ENCODE measurements around the gene ASIP. TPM values are rescaled to one million over a fixed set of nuclear protein-coding genes. Genes with fewer than 3 reads are reported as not detected.
"Not testable (repeated sequence)": the region's sequence is repeated elsewhere in the genome, so short reads cannot be mapped to it uniquely, and the experiment has no call there.

Gene ASIP
- total RNA-seq, 1 experiment from 2014 or later: not detected

DNA sequence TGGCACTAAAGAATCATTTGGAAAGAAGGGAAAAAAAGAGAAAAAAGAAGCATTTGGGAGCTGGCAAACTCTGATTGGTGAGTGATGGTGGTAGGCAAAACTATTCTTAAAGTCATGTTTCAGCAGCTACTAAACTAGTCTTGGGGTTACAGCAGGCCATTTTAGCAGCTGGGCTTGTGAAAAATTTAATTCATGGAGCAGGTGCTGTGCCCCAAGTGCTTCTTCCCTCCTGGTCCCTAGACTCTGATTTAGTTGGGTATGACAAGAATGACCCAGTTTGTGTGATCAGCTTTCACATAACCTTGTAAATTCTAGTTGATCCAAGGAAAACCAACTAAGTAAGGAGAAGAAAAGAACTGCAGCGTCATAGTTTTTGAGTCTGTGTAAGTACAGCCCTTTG, 1.1 kb upstream of the ASIP start:
- no peak for DNase-seq (ENCODE audit: unreplicated experiment)
- intact Hi-C loops (cut with micrococcal nuclease): no loop called here
- Mint-ChIP-seq H3K27me3 (ENCODE audit: insufficient read depth, unreplicated experiment) (peaks cover 71% of the 10 kb centered on the region), H3K9me3 (ENCODE audit: unreplicated experiment) (peaks cover 42% of the 10 kb centered on the region), H3K4me3 (ENCODE audit: unreplicated experiment) (no peak overlapping the region), H3K36me3 (ENCODE audit: insufficient read depth, unreplicated experiment) (peaks cover 5% of the 10 kb centered on the region), H3K4me1 (ENCODE audit: insufficient read depth, unreplicated experiment) (no peaks in the 10 kb centered on the region), H3K27ac (ENCODE audit: low read depth, unreplicated experiment) (no peak overlapping the region)
- ChIA-PET POLR2A (no interaction called here), CTCF (interaction anchor here (1.0 to 1.2 kb wide), 2 partner anchors 39 to 51 kb away, joined by 3 read pairs; no protein-coding TSS in a partner anchor)
- TF ChIP-seq CTCF (IDR thresholded peaks at IDR 0.05; ENCODE audit: unreplicated experiment): no peak
- BruUV-seq (replicated peaks): no TSS peak

- intact Hi-C loops (cut with micrococcal nuclease); POLR2A ChIA-PET; DNase-seq (ENCODE audit: unreplicated experiment); H3K4me3 Mint-ChIP-seq (ENCODE audit: unreplicated experiment); BruUV-seq (replicated peaks); H3K4me1 Mint-ChIP-seq (ENCODE audit: insufficient read depth, unreplicated experiment); H3K36me3 Mint-ChIP-seq (ENCODE audit: insufficient read depth, unreplicated experiment); H3K27ac Mint-ChIP-seq (ENCODE audit: low read depth, unreplicated experiment): not testable (repeated sequence)
- CTCF ChIA-PET: interaction anchor here (1.0 kb wide), 1 partner anchor 13 kb away, joined by 3 read pairs; no protein-coding TSS in a partner anchor
- Mint-ChIP-seq H3K9me3 (ENCODE audit: unreplicated experiment) (peaks cover 24% of the 10 kb centered on the region), H3K27me3 (ENCODE audit: insufficient read depth, unreplicated experiment) (peaks cover 54% of the 10 kb centered on the region)
Measured at GRCh38 chr20:34242015-34242414, 792 bp downstream of the ASIP start.

DNA sequence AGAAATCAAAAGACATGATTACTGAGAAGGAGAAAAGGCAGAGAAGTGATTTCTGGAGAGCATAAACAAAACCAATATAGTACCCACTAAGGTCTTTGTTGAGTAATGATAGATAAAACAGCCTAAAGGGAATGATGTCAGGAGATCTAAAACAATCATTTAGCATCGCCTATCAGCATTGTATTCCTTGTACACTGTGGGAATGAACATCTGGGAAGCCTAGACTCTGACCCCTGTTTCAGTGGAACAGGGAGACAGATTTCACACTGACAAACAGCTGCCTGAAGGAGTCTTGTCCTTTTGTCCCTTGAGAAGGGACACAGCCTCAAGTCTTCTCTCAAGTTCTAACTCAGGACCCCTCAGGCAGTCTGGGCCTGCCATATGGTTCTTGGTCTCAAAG, 1.7 kb downstream of the ASIP start:
- Mint-ChIP-seq H3K36me3 (ENCODE audit: insufficient read depth, unreplicated experiment) (no peaks in the 10 kb centered on the region), H3K4me3 (ENCODE audit: unreplicated experiment) (no peak overlapping the region), H3K27me3 (ENCODE audit: insufficient read depth, unreplicated experiment) (peaks cover 46% of the 10 kb centered on the region), H3K9me3 (ENCODE audit: unreplicated experiment) (peaks cover 15% of the 10 kb centered on the region), H3K27ac (ENCODE audit: low read depth, unreplicated experiment) (no peak overlapping the region), H3K4me1 (ENCODE audit: insufficient read depth, unreplicated experiment) (peaks cover 5% of the 10 kb centered on the region)
- POLR2A ChIA-PET: interaction anchor here (0.8 kb wide), 1 partner anchor 401 kb away, joined by 3 read pairs; no protein-coding TSS in a partner anchor
- BruUV-seq (replicated peaks): no TSS peak
- intact Hi-C loops (cut with micrococcal nuclease): no loop called here
- CTCF ChIA-PET: no interaction called here
- no peak for TF ChIP-seq CTCF (IDR thresholded peaks at IDR 0.05; ENCODE audit: unreplicated experiment)
- DNase-seq (ENCODE audit: unreplicated experiment): no peak

DNA sequence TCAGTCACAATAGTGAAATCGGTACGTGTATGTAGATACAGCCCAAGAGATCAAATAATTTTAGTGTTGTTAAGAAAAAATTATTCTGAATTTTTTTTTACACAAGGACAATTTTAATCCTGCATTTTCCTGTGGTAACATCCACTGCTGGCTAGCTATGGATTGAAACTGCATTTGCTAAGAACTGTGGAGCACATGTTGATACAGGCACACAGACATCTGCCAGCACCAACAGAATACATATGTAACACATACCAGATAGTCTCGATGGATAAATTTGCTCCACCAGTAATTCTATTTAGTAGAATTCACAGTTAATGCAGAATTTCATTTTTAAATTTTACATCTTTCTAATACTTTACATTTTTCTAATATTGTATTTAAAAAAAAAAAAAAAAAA, 2.2 kb downstream of the ASIP start:
- CTCF ChIA-PET: no interaction called here

More for the DNA sequence above, 2.2 kb downstream of the ASIP start:
- BruUV-seq (replicated peaks): no TSS peak
- intact Hi-C loops (cut with micrococcal nuclease): no loop called here
- H3K27me3 Mint-ChIP-seq (ENCODE audit: insufficient read depth, unreplicated experiment): peaks cover 41% of the 10 kb centered on the region
- no peaks in the 10 kb centered on the region for H3K36me3 Mint-ChIP-seq (ENCODE audit: insufficient read depth, unreplicated experiment)
- peaks cover 10% of the 10 kb centered on the region for H3K9me3 Mint-ChIP-seq (ENCODE audit: unreplicated experiment)
- no peak overlapping the region for H3K4me3 Mint-ChIP-seq (ENCODE audit: unreplicated experiment)
- no peak for TF ChIP-seq CTCF (IDR thresholded peaks at IDR 0.05; ENCODE audit: unreplicated experiment)
- H3K4me1 Mint-ChIP-seq (ENCODE audit: insufficient read depth, unreplicated experiment): peaks cover 5% of the 10 kb centered on the region
- POLR2A ChIA-PET: no interaction called here
- H3K27ac Mint-ChIP-seq (ENCODE audit: low read depth, unreplicated experiment): no peak overlapping the region
- DNase-seq (ENCODE audit: unreplicated experiment): no peak
